Suppressor macrophage (primary cell): Measurements from ENCODE around the gene CAMK2G.
A peak's percentile ranks its signal among the peaks of the same experiment; 100 is the strongest.
"Not testable (repeated sequence)": the region's sequence is repeated elsewhere in the genome, so short reads cannot be mapped to it uniquely, and the experiment has no call there.

Experiments
- DNase-seq, 4 experiments: peaks; one replicate each; pipeline ENCODE4 v3.0.0-alpha.2; 2020 to 2022

The CAMK2G gene

GRCh38 chr10:73902351-73902750, 28.0 kb upstream of the CAMK2G start:
- DNase-seq, result peak; percentile 64 to 83 (median 75)

GRCh38 chr10:73901261-73901660, 26.9 kb upstream of the CAMK2G start:
- DNase-seq, result no peak

GRCh38 chr10:73900064-73900463, 25.7 kb upstream of the CAMK2G start:
- DNase-seq, result peak; percentile 57 to 84 (median 74)

DNA sequence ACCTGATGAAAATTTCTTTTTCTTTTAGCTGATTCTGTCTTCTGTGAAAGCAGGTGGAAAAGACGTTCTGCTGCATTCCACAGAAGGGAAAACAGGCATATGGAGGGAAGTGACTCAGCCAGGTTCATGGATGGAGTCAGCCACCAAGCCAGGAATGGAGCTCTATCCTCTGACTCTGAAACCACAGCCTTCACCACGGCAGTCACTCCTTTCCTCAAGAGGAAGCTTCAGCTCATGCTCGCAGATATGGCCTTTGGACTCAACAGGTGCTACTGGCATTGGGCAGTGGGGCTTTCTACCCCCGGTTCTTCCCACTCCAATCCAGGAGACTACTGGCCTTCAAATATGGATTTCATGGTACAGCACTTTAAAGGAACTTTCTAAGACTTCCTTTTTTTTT, 25.1 kb upstream of the CAMK2G start:
- peak in 3 of 4 experiments; percentile 50 to 62 (median 57) for DNase-seq

- no peak for DNase-seq
Measured at GRCh38 chr10:73898730-73899410, 24.5 kb upstream of the CAMK2G start.

DNA sequence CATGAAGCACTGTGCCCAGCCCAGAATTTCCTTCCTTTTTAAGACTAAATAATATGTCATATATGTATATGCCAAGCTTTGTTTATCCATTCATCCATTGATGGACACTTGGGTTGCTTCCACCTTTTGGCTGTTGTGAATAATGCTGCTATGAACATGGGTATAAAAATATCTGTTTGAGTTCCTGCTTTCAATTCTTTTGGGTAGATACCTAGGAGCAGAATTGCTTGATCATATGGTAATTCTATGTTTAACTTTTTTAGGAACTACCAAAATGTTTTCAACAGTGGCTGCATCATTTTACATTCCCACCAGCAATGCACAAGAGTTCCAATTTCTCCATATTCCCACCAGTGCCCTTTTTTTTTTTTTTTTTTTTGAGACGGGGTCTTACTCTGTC, 23.3 kb upstream of the CAMK2G start:
- DNase-seq, result no peak

- DNase-seq, result not testable (repeated sequence)
Measured at GRCh38 chr10:73895381-73895780, 21.0 kb upstream of the CAMK2G start.

DNA sequence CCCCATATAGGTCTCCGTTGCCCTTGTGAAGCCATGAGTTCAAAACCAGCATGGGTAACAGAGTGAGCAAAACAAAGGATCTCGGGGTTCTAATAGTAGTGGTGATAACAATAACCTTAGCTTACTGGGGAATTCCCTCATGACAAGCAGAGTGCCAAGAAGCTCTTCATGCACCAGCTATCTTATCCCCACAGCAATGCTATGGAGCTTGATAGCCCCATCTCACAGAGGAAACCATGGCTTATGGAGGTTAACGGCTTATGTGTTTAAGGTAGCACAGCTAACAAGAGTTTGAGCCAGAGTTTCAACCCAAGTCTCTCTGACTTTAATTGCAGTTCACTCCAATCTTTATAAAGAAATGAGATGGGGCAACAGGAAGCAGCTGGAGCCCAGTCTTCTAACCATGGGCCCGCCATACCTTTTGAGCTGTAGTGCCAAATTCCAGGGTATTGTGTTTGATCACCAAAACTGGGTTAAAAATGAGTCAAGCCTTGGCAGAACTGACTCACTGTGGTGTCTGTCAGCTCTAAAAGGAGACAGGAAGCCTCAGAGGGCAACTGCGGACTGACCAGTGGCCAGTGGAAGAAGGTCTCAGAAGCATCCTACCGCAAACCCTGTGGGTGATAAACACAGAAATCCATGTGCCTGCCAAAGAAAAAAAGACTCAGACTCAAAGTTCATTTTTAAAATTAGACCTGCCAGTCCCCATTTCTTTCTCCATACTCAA, 20.1 kb upstream of the CAMK2G start:
- peak in 2 of 4 experiments; percentile 63 to 76 for DNase-seq

DNA sequence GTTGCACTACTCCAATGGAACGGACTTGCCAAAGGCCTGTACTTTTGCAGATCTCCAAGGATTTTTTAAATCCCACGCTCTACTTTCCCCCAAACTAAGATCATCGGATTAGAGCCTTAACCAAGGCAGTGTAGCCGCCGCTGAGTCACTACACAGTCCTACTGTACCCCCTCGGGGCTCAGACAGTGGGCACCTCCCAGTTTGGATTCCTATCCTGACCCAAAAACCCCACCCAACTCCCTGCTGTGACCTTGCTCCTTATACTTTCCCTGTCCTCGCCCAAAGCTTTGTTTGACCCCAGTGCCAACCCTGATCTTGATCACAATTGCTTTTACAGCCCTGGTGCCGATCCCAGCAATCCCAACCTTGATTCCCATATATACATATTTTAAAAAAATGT, 19.1 kb upstream of the CAMK2G start:
- no peak for DNase-seq

GRCh38 chr10:73892310-73893030, 18.1 kb upstream of the CAMK2G start:
- DNase-seq, result no peak

- DNase-seq, result peak in 2 of 4 experiments; percentile 27 to 54
Measured at GRCh38 chr10:73891540-73891939, 17.2 kb upstream of the CAMK2G start.

DNA sequence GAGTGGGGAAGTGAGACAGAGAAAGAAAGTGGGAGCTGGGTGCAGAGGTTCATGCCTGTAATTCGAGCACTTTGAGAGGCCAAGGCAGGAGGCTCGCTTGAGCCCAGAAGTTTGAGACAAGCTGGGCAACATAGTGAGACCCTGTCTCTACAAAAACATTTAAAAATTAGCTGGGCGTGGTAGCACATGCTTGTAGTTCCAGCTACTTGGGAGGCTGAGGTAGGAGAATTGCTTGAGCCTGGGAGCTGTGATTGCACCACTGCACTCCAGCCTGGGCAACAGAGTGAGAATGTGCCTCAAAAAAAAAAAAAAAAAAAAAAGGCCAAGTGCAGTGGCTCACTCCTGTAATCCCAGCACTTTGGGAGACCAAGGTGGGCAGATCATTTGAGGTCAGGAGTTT, 16.5 kb upstream of the CAMK2G start:
- DNase-seq, result not testable (repeated sequence)

DNA sequence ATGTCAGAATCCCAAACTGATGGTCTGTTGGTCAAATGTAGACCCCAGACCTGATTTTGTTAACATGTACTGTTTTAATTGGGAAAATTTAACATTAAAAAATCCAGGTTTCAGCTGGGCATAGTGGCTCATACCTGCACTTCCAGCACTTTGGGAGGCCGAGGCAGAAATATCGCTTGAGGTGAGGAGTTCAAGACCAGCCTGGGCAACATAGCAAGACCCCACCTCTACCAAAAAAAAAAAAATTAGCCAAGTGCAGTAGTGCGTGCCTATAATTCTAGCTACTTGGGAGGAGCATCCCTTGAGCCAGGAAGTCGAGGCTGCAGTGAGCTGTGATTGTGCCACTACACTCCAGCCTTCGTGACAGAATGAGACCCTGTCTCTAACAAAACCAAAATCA, 15.9 kb upstream of the CAMK2G start:
- DNase-seq, result no peak

DNA sequence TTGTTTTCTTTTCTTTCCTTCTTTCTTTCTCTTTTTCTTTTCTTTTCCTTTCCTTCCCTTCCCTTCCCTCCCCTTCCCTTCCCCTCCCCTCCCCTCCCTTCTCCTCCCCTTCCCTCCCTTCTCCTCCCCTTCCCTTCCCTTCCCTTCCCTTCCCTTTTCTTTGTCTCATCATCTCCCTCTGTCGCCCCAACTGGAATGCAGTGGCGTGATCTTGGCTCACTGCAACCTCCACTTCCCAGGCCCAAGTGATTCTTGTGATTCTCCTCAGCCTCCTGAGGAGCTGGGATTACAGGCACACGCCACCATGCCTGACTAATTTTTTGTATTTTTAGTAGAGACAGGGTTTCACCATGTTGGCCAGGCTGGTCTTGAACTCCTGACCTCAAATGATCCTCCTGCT, 15.1 kb upstream of the CAMK2G start:
- DNase-seq, result peak in 2 of 4 experiments; percentile 48 to 52

DNA sequence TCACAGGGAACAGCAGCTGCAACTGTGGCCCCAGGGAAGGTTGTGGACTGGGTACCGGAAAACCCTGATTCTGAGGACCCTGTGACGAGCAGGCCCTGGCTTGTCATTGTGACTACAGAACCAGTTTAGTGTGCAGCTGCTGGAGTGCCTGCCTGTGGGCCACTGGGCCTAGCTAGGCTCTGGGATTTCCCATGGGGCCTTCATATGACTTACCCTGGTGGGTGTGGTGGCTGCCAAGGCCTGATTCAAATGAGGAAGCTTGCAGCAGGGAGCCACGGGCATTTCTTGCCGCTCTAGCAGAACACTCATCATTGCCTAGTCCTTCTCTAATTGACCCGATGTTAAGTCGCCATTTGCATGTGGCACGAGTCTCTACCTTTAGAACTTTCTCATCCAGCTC, 14.7 kb upstream of the CAMK2G start:
- DNase-seq, result peak; percentile 94 to 98 (median 96)

DNA sequence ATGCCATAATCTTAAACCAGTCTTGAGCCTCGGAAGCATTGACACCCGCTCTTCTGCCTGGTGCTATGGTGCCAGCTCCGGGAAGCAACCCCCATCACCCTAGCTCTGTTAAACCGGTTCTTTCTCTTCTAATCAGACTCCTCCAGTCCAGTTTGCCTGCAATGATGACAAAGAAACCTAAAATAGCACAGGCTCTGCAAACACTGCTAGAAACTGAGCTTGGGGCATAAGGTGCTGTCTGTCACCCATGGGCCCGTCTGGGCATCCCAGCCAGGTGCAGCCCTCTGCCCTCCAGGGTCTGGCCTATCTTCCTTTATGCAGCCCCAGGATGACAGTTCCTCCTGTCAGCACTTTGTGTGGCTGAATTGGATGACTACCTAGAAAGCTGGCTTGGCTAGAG, 14.2 kb upstream of the CAMK2G start:
- DNase-seq, result no peak

GRCh38 chr10:73887294-73888039, 13.1 kb upstream of the CAMK2G start:
- DNase-seq, result peak; percentile 69 to 84 (median 80)

GRCh38 chr10:73886661-73887293, 12.4 kb upstream of the CAMK2G start:
- DNase-seq, result no peak

GRCh38 chr10:73886085-73886529, 11.8 kb upstream of the CAMK2G start:
- peak; percentile 75 to 90 (median 82) for DNase-seq

DNA sequence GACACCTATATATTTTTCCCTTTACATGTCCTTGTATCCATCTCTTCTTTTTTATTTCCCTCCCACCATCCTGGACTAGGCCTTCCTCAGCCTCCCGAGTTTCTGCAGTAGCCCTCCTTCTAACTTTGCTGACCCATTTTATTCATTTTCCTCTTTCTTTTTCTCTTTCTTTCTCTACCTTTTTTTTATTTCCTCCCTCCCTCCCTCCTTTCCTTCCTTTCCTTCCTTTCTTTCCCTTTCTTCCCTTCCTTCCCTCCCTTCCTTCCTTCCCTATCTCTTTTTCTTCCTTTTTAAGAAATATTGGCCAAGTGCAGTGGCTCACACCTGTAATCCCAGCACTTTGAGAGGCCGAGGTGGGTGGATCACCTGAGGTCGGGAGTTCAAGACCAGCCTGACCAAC, 9.7 kb upstream of the CAMK2G start:
- DNase-seq, result no peak

DNA sequence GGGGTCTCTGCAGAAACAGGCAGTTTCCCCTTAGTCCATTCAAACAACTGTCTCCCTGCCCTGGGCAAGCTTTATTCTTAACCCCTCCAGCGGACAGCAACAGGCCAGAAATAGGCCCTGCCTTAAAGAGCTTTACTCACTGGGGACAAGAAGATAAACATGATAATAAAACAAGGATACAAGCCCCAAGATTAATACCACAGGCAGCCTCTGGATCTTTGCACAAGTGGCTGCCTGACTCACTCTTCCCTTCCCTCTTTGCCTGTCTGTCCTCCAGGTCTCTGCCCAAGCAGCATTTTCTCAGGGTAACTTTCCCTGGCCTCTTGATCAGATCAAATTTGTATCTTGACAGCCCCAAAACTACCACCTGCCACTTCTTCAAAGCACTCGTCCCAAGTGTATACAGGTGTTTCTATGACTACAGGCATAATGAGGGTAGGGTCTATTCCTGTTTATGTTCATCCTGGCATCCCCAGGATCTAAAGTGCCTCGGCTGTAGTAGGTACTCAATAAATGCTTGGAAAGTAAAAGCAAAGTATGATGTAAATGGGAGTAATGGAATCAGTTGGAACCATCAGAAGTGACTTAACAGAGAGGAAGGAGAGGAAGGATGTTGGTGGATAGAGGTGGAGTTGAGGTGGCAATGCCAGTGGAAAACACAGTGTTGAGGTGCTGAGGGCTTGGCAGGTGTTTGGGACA, 7.0 kb upstream of the CAMK2G start:
- DNase-seq, result no peak
